Stimulated activated naive CD4-positive, alpha-beta T cell (primary cell): Measurements from ENCODE around the gene FLNA.
A peak's percentile ranks its signal among the peaks of the same experiment; 100 is the strongest.
"Not testable (repeated sequence)": the region's sequence is repeated elsewhere in the genome, so short reads cannot be mapped to it uniquely, and the experiment has no call there.

Experiments
- DNase-seq, 6 experiments: peaks; one replicate each; lab custom pipeline; 2025; lab: John Stamatoyannopoulos, UW

Gene FLNA

GRCh38 chrX:154343063-154343462, 31.4 kb downstream of the FLNA start:
- not testable (repeated sequence) for DNase-seq

GRCh38 chrX:154341399-154342298, 32.8 kb downstream of the FLNA start:
- not testable (repeated sequence) for DNase-seq

- no peak for DNase-seq
These were observed 39.9 kb downstream of the FLNA start for GRCh38 chrX:154334496-154334895.

- no peak for DNase-seq
These were observed 40.6 kb downstream of the FLNA start for GRCh38 chrX:154333837-154334271.

GRCh38 chrX:154333116-154333515, 41.3 kb downstream of the FLNA start:
- DNase-seq = no peak

- no peak for DNase-seq
These were observed 41.9 kb downstream of the FLNA start for GRCh38 chrX:154332561-154332960.

GRCh38 chrX:154329294-154329693, 45.1 kb downstream of the FLNA start:
- DNase-seq = no peak

GRCh38 chrX:154328646-154329045, 45.8 kb downstream of the FLNA start:
- no peak for DNase-seq

- peak in 5 of 6 experiments; percentile 26 to 71 (median 50) for DNase-seq
These were observed 47.2 kb downstream of the FLNA start for GRCh38 chrX:154327038-154327820.

GRCh38 chrX:154325541-154325940, 48.9 kb downstream of the FLNA start:
- DNase-seq = no peak

GRCh38 chrX:154323537-154323936, 50.9 kb downstream of the FLNA start:
- no peak for DNase-seq

- DNase-seq = no peak
These were observed 51.5 kb downstream of the FLNA start for GRCh38 chrX:154322890-154323289.

GRCh38 chrX:154321594-154321993, 52.8 kb downstream of the FLNA start:
- no peak for DNase-seq

GRCh38 chrX:154321152-154321551, 53.3 kb downstream of the FLNA start:
- no peak for DNase-seq

- no peak for DNase-seq
These were observed 54.0 kb downstream of the FLNA start for GRCh38 chrX:154320406-154320805.

GRCh38 chrX:154317391-154317995, 56.9 kb downstream of the FLNA start:
- peak in 2 of 6 experiments; percentile 5 to 18 for DNase-seq

- no peak for DNase-seq
These were observed 59.0 kb downstream of the FLNA start for GRCh38 chrX:154315416-154315815.

GRCh38 chrX:154313147-154313546, 61.3 kb downstream of the FLNA start:
- peak in 2 of 6 experiments; percentile 5 to 12 for DNase-seq

GRCh38 chrX:154312116-154312515, 62.3 kb downstream of the FLNA start:
- DNase-seq = no peak

GRCh38 chrX:154310616-154311536, 63.6 kb downstream of the FLNA start:
- no peak for DNase-seq

GRCh38 chrX:154309041-154309775, 65.2 kb downstream of the FLNA start:
- no peak for DNase-seq
